Rectal smooth muscle tissue (tissue), 1 donor: Measurements from ENCODE around the gene DYSF.

Experiments
- H3K27ac ChIP-seq: one replicate; pipeline ENCODE4 v1.7.0; 2013; ENCODE audit warnings: low read depth, low read length, inconsistent platforms
- H3K27me3 ChIP-seq: one replicate; pipeline ENCODE4 v1.7.0; 2013; ENCODE audit warnings: low read length; ENCODE audit not compliant: control insufficient read depth, insufficient read depth
- H3K36me3 ChIP-seq: one replicate; pipeline ENCODE4 v1.7.0; 2013; ENCODE audit warnings: low read length; ENCODE audit not compliant: control insufficient read depth, insufficient read depth
- H3K4me1 ChIP-seq: one replicate; pipeline ENCODE4 v1.7.0; 2013; ENCODE audit warnings: low read length; ENCODE audit not compliant: control insufficient read depth, insufficient read depth
- H3K4me3 ChIP-seq: one replicate; pipeline ENCODE4 v1.7.0; 2013; ENCODE audit warnings: low read length
- H3K9ac ChIP-seq: one replicate; pipeline ENCODE4 v1.7.0; 2013; ENCODE audit warnings: low read length

DYSF gene

DNA sequence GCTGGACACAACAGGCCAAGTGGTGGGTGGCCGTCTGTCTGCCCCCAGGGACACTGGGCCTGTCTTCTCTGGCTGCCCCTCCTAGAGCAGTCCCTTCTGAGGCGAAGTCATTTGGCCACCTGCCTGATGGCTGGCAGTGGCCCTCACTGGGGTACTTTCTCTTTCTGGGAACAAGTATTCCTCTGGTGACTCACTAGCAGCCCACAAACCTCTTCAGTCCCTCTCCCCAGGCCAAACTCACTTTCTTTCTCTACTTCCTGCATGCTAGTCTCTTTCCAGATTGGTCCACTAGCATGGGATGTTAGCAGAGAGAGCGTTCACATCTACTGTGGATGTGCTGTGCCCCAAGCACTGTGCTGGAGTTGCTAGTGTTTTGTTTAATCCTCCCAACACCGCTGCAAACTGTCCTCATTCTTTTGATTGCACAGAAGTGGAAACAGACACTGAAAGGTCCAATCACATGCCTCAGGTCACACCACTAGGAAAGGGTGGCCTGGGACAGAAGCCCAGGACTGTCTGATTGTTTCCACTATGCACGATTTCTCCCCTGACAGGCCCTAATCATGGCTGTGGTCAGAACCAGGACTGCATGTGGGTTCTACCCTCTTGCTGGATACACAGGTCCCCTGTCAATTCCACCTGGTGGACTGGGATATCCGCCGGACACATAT, 5.2 kb downstream of the DYSF start:
- H3K27me3 ChIP-seq: no peaks in the 10 kb centered on the region
- H3K9ac ChIP-seq: no peak overlapping the region
- H3K36me3 ChIP-seq: no peaks in the 10 kb centered on the region
- H3K4me3 ChIP-seq: no peak overlapping the region
- peak overlapping the region; percentile 63 for H3K27ac ChIP-seq
- peaks cover 44% of the 10 kb centered on the region for H3K4me1 ChIP-seq

DNA sequence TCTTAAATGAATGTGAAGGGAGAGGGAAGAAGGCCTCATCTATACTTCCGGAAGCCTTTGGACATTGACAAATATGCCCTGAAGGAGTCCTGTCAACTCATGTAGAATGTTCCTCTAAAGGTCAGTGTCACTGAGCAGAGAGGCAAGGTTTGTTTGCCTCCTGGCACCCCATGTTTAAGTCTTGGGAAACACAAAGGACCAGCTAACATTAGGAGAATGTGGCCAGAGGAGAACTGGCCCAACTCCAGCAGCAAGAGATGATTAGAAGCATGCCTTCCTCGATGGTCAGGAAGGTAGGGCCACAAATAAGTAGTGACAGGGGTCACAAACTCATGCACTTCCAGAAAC, 5.7 kb downstream of the DYSF start:
- Histone ChIP-seq H3K27me3 (no peaks in the 10 kb centered on the region), H3K36me3 (no peaks in the 10 kb centered on the region), H3K4me1 (peaks cover 44% of the 10 kb centered on the region), H3K9ac (no peak overlapping the region), H3K27ac (peak overlapping the region; percentile 63), H3K4me3 (no peak overlapping the region)

DNA sequence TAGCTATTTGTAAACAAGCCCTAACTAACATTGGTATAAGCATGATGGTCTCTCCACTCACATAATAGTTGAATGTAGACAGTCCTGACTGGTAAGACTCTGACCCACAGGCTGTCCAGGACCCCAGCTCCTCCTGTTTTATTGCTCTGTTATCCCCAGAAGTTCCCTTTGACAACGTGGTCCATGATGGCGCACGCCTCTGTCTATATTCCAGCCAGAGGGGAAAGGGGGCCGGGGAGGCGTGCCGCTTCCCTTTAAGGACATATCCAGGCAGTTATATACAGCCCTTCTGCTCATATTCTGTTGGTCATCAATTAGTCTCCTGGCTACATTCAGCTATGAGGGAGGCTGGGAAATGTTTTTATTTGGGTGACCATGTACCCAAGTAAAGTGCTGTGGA, 6.7 kb downstream of the DYSF start:
- H3K4me1 ChIP-seq: peaks cover 37% of the 10 kb centered on the region
- H3K27ac ChIP-seq: no peak overlapping the region
- peaks cover 5% of the 10 kb centered on the region for H3K27me3 ChIP-seq
- no peak overlapping the region for H3K9ac ChIP-seq
- H3K4me3 ChIP-seq: no peak overlapping the region
- no peaks in the 10 kb centered on the region for H3K36me3 ChIP-seq

DNA sequence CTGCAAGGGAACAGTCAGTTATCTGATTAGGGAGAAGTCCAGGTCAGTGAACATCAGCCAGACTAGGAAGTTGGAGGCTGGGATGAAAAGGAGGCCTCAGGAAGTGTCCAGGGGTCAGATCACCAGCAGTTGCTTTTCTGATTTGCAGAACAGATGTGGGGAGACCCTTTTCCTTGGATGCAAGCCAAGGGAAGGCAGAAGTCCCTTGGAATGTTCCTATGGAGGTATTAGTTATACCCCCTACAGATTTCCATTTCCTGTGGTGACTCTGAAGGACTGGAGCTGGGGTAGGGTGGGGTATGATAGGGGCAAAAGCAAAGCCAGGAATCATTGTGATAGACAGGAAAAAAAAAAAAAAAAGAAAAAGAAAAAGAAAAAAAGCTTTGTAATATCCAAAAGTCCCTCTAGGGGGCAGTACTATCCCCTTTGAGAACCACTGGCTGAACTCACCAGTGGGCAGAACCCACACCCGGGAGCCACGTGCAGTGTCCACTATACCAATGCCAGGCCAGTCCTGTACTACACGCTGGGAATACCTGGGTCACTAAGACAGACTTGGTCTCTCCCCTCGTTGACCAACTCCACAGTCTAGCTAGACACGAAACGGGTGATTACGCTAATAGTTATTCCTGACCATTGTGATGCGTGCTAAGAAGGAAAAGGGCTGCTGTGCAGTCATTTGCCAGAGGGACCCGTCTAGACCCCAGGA, 7.4 kb downstream of the DYSF start:
- H3K9ac ChIP-seq: no peak overlapping the region
- H3K36me3 ChIP-seq: no peaks in the 10 kb centered on the region
- H3K4me3 ChIP-seq: no peak overlapping the region
- H3K27ac ChIP-seq: no peak overlapping the region
- H3K27me3 ChIP-seq: peaks cover 5% of the 10 kb centered on the region
- peaks cover 31% of the 10 kb centered on the region for H3K4me1 ChIP-seq

DNA sequence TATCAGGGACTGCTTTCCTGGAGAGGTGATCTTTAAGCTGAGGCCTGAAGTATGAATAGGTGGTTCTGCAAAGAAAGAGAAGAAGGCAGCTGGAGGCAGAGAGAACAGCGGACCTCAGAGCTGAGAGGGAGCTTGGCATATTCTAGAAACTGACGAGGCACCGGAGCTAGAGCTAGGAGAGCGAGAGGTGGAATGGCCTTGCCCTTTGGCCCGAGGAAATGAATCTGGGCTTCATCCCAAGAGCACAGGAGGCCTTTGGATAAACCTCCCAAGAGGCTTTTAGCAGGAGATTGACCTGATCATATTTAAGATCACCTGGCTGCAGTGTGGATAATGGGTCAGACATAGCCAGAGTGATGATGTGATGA, 7.9 kb downstream of the DYSF start:
- H3K27me3 ChIP-seq: peaks cover 5% of the 10 kb centered on the region
- H3K4me3 ChIP-seq: no peak overlapping the region
- peaks cover 29% of the 10 kb centered on the region for H3K4me1 ChIP-seq
- no peak overlapping the region for H3K9ac ChIP-seq
- H3K36me3 ChIP-seq: no peaks in the 10 kb centered on the region
- H3K27ac ChIP-seq: no peak overlapping the region

DNA sequence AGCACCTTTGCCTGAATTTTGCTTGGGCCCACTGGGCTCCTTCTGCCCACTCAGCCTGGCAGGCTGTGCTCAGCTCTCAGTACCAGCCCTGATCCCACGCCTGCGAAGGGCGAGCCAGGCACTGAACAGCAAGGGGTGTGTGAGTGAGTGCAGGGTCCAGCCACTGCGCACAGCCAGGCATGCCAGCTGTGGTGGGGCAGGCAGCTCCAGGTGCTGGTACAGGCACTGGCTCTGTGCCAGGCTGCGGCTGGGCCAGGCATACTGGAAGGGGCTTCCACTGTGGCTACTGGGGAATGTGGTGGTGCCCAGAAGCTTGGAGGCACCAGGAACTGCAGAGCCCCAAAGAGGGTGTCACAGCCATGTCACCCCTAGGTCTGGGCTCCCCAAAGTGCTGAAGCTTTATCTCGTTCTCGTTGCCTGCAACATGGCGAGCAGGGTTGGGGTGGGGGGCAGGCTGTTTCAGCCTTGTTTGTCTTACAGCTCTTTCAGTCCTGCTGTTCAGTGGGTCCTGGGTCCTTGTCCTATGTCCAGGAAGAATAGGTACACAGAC, 8.8 kb downstream of the DYSF start:
- no peak overlapping the region for H3K27ac ChIP-seq
- H3K36me3 ChIP-seq: no peaks in the 10 kb centered on the region
- peaks cover 20% of the 10 kb centered on the region for H3K4me1 ChIP-seq
- H3K9ac ChIP-seq: no peak overlapping the region
- no peak overlapping the region for H3K4me3 ChIP-seq
- H3K27me3 ChIP-seq: peaks cover 5% of the 10 kb centered on the region

DNA sequence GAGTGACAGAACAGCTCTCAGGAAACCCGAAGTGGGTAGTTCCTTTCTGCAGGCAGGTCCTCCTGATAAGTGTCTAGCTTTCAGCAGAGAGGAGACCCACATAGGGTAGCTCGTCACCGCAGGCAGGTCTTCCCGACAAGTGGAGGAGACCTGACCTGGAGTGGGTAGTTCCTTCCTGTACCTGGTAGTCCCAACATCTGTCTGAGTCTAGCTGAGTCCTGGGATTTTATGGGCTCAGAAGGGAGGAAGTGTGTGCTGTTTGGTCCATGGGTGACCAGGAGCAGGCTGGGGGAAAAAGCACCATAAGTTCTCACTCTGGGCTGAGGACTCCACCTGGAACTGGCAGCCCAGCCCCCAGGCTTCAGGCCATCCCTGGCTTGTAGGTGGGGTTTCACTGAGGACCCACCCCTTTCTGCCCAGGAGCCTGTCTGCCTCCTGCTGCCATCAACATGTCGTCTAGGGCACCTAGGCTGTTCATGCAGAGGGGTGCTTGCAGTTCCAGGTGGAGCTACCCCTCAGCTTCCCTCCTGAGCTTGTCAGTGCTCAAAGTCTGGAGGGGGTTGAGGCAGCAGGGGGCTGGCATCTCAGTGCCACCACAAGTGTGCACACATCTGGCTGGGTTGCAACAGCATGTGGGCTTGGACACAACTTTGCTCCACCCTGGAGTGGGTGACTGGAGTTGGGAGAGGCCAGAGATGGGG, 9.4 kb downstream of the DYSF start:
- Histone ChIP-seq H3K27me3 (peaks cover 5% of the 10 kb centered on the region), H3K4me3 (no peak overlapping the region), H3K36me3 (no peaks in the 10 kb centered on the region), H3K9ac (no peak overlapping the region), H3K4me1 (peaks cover 14% of the 10 kb centered on the region), H3K27ac (no peak overlapping the region)

DNA sequence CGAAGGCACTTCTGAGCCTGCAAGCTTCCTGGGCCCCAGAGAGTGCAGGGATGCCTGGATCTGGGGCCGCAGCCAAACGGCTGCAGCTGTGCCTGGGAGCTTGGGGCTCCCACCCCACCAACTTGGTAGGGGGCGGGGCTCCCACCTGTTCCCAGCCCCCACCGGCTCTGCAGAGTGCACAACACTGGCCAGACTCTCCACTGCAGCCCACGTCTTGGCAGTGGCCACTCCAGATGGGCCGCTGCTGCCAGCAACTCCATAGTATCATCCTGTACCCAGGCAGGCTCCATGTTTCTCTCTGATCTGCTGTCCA, 9.9 kb downstream of the DYSF start:
- Histone ChIP-seq H3K27me3 (peaks cover 5% of the 10 kb centered on the region), H3K4me3 (no peak overlapping the region), H3K36me3 (no peaks in the 10 kb centered on the region), H3K27ac (no peak overlapping the region), H3K9ac (no peak overlapping the region), H3K4me1 (peaks cover 10% of the 10 kb centered on the region)

DNA sequence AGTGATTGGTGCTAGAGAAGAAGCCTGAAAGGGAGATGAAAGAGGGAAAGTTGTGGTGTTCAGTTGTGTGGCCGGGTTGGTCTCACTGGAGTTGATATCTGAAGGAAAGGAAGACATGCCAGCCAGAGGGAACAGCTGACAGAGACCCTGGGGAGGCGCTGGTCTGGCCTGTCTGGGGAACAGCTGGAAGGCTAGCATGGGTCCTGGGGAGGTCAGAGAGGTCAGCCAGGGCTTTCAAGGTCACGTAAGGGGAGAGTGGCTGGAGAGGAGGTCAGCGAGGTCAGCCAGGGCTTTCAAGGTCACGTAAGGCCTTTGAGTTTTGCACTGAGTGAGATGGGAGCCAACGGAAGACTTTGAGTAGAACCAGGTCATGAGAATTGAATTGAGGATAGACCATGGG, 11.0 kb downstream of the DYSF start:
- Histone ChIP-seq H3K36me3 (no peaks in the 10 kb centered on the region), H3K4me1 (peaks cover 3% of the 10 kb centered on the region), H3K9ac (no peak overlapping the region), H3K27me3 (peaks cover 5% of the 10 kb centered on the region), H3K4me3 (no peak overlapping the region), H3K27ac (no peak overlapping the region)

DNA sequence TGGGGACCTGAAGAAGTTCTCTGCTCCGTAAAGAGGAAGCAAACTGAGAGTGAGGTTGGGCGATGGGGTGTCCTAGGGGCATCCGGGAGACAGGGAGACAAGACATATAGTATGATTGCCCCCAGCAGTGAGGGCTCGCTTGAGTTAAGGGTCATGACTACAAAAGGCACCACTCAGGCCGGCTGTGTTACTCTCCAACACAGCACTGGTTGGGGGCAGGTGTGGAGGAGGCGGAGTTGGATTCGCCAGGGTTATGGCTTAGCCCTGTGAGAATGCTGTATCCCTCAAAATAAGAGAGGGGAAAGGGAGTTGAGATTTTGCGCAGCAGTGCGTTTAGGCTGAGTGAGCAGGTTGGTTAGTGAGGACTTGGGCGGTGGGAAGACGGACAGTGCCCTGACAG, 12.0 kb downstream of the DYSF start:
- Histone ChIP-seq H3K27ac (no peak overlapping the region), H3K27me3 (peaks cover 5% of the 10 kb centered on the region), H3K36me3 (no peaks in the 10 kb centered on the region), H3K4me3 (no peak overlapping the region), H3K4me1 (peaks cover 3% of the 10 kb centered on the region), H3K9ac (no peak overlapping the region)

DNA sequence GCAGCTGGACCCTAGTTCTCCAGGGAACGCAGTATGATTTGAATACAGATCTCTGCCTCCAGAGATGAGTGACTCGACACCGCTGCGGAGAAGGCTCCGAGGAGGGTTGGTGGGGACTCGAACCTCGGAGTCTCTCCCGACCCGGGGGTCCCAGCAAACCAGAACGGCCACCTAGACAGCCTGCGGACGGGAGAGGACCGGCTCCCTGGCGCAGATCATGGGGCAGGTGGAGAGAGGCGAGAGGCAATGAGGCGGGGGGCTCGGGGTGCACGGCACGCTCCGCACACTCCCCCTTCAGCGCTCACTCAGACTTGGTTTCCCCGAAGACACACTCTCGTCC, 12.6 kb downstream of the DYSF start:
- Histone ChIP-seq H3K4me3 (peak overlapping the region; percentile 81), H3K36me3 (no peaks in the 10 kb centered on the region), H3K27me3 (peaks cover 5% of the 10 kb centered on the region), H3K4me1 (peaks cover 3% of the 10 kb centered on the region), H3K27ac (no peak overlapping the region), H3K9ac (no peak overlapping the region)

DNA sequence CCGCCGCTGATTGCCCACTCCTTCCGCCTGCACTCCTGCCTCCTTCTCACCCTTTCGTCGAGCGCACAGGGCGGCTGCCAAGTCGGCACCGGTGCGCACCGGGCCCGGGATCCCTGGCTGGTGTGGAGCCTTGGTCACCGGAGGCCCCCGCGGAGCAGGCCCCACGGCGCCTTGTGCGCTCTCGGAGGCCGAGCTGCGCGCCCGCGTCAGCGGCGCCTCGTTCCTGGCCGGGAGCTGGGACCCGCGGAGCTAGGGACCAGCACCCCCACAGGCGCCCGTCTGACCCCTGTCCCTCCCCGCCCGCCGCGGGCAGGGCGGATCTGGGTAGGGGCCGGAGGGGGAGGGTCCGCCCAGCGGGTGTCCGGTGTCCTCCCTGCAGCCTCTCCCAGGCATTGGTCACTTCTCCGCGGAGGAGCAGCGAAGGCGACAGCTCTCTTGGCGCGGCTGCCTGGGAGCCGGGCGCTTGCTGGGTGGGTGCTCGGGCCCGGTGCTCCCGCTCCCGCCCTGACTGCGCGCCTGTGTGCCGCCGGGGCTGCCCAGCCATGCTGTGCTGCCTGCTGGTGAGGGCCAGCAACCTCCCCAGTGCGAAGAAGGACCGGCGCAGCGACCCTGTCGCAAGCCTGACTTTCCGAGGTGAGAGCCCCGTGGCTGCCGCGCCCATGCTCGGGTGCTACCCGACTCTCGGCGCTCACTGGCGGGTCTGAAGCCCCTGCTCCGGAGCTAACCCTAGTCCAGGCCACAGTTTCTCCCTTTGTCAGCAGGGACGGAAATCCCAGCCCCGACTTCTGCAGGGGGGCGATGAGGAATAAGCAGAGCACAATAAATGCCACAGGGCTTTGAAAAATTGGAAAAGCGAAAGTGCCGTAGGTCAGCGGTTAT, 13.2 kb downstream of the DYSF start:
- Histone ChIP-seq H3K27ac (no peak overlapping the region), H3K4me3 (peak overlapping the region; percentile 81), H3K4me1 (peaks cover 3% of the 10 kb centered on the region), H3K36me3 (no peaks in the 10 kb centered on the region), H3K27me3 (peaks cover 5% of the 10 kb centered on the region), H3K9ac (no peak overlapping the region)
